DND-41 (cell line): Measurements from ENCODE around the gene MACROD2.

Experiments
- ATAC-seq: fragments of 200-7000 bp; cut with Tn5 transposase; 3 replicates; pipeline ENCODE4 v1.9.1; 2021; ENCODE audit warnings: low read depth; ENCODE audit not compliant: insufficient read depth
- DNase-seq: peaks from one replicate; pipeline ENCODE4 v3.0.0-alpha.2; 2020
- H2AFZ ChIP-seq: 2 replicates; pipeline ENCODE4 v1.6.0; 2012; ENCODE audit warnings: low read depth, low read length
- H3K27ac ChIP-seq: 2 replicates; pipeline ENCODE4 v1.5.1; 2012; ENCODE audit warnings: low read length, inconsistent platforms
- H3K27me3 ChIP-seq: fragments of 200-600 bp; sonication (generic); 2 replicates; pipeline ENCODE4 v1.6.0; 2012; ENCODE audit warnings: low read length, mild to moderate bottlenecking, inconsistent platforms; ENCODE audit not compliant: insufficient read depth, poor library complexity
- H3K36me3 ChIP-seq: 2 replicates; pipeline ENCODE4 v1.5.1; 2012; ENCODE audit warnings: low read length, inconsistent platforms; ENCODE audit not compliant: insufficient read depth
- H3K4me1 ChIP-seq: 2 replicates; pipeline ENCODE4 v1.5.1; 2012; ENCODE audit warnings: mild to moderate bottlenecking, low read length; ENCODE audit not compliant: insufficient read depth
- H3K4me2 ChIP-seq: 2 replicates; pipeline ENCODE4 v1.6.0; 2012; ENCODE audit warnings: mild to moderate bottlenecking, moderate library complexity, low read length, inconsistent platforms; ENCODE audit not compliant: insufficient read depth
- H3K4me3 ChIP-seq, 2 experiments: fragments of 200-600 bp in 1 of 2; shearing (Covaris generic) in 1 of 2; 2 replicates each; pipeline ENCODE4 v1.5.1; 2012 to 2016; ENCODE audit warnings: inconsistent platforms in 2 of 2, low read length in 2 of 2, mild to moderate bottlenecking in 2 of 2, low read depth in 1 of 2, moderate library complexity in 1 of 2
- H3K79me2 ChIP-seq: 2 replicates; pipeline ENCODE4 v1.6.0; 2012; ENCODE audit warnings: low read length, inconsistent platforms; ENCODE audit not compliant: insufficient read depth
- H3K9ac ChIP-seq: 2 replicates; pipeline ENCODE4 v1.6.0; 2012; ENCODE audit warnings: low read depth, mild to moderate bottlenecking, inconsistent platforms, low read length, moderate library complexity
- H3K9me3 ChIP-seq: 2 replicates; pipeline ENCODE4 v1.5.1; 2012; ENCODE audit warnings: low read length, moderate library complexity, mild to moderate bottlenecking, inconsistent platforms; ENCODE audit not compliant: insufficient read depth, severe bottlenecking
- H4K20me1 ChIP-seq: 2 replicates; pipeline ENCODE4 v1.6.0; 2012; ENCODE audit warnings: low read length; ENCODE audit not compliant: insufficient read depth
- CTCF ChIP-seq: IDR thresholded peaks from 2 replicates; pipeline ENCODE4 v1.5.1; 2012; ENCODE audit warnings: borderline replicate concordance, low read length, moderate library complexity, mild to moderate bottlenecking; ENCODE audit not compliant: poor library complexity, severe bottlenecking; ENCODE audit errors: extremely low read depth
- EZH2 ChIP-seq: IDR thresholded peaks from 3 replicates; pipeline ENCODE4 v1.6.1; 2012; ENCODE audit warnings: borderline replicate concordance, low read depth, mild to moderate bottlenecking, moderate library complexity, low read length, inconsistent platforms; ENCODE audit not compliant: severe bottlenecking

The MACROD2 gene

GRCh38 chr20:15475483-15475882, 1480.2 kb downstream of the MACROD2 start:
- no peaks in the 10 kb centered on the region for H3K79me2 ChIP-seq
- no peaks in the 10 kb centered on the region for H3K9me3 ChIP-seq
- ATAC-seq, result no peak
- H3K36me3 ChIP-seq, result no peaks in the 10 kb centered on the region
- TF ChIP-seq EZH2, result no peak
- H4K20me1 ChIP-seq, result no peaks in the 10 kb centered on the region
- peaks cover 6% of the 10 kb centered on the region for H3K27me3 ChIP-seq
- DNase-seq, result no peak
- H2AFZ ChIP-seq, result no peak overlapping the region
- no peaks in the 10 kb centered on the region for H3K4me1 ChIP-seq
- no peak overlapping the region for H3K27ac ChIP-seq
- no peak overlapping the region for H3K4me2 ChIP-seq
- H3K4me3 ChIP-seq, result no peak overlapping the region
- no peak overlapping the region for H3K9ac ChIP-seq

- no peak for TF ChIP-seq EZH2
- no peak for TF ChIP-seq CTCF
- no peaks in the 10 kb centered on the region for H4K20me1 ChIP-seq
- no peak overlapping the region for H3K4me3 ChIP-seq
- H3K36me3 ChIP-seq, result no peaks in the 10 kb centered on the region
- no peak overlapping the region for H3K27ac ChIP-seq
- no peaks in the 10 kb centered on the region for H3K9me3 ChIP-seq
- no peak overlapping the region for H3K9ac ChIP-seq
- H2AFZ ChIP-seq, result no peak overlapping the region
- ATAC-seq, result no peak
- DNase-seq, result no peak
- no peaks in the 10 kb centered on the region for H3K4me1 ChIP-seq
- no peaks in the 10 kb centered on the region for H3K79me2 ChIP-seq
- H3K4me2 ChIP-seq, result no peak overlapping the region
- peaks cover 5% of the 10 kb centered on the region for H3K27me3 ChIP-seq
Observed at GRCh38 chr20:15476186-15476585, 1480.9 kb downstream of the MACROD2 start.

GRCh38 chr20:15476781-15477180, 1481.5 kb downstream of the MACROD2 start:
- Histone ChIP-seq H2AFZ (no peak overlapping the region), H3K4me2 (no peak overlapping the region), H4K20me1 (no peaks in the 10 kb centered on the region), H3K27ac (no peak overlapping the region), H3K9me3 (no peaks in the 10 kb centered on the region), H3K4me1 (no peaks in the 10 kb centered on the region), H3K27me3 (peaks cover 5% of the 10 kb centered on the region), H3K4me3 (no peak overlapping the region), H3K79me2 (no peaks in the 10 kb centered on the region), H3K36me3 (no peaks in the 10 kb centered on the region), H3K9ac (no peak overlapping the region)
- no peak for DNase-seq
- no peak for TF ChIP-seq EZH2
- no peak for TF ChIP-seq CTCF
- no peak for ATAC-seq

GRCh38 chr20:15482525-15482924, 1487.2 kb downstream of the MACROD2 start:
- Histone ChIP-seq H3K4me1 (no peaks in the 10 kb centered on the region), H3K27ac (no peak overlapping the region), H3K36me3 (no peaks in the 10 kb centered on the region), H2AFZ (no peak overlapping the region), H3K9ac (no peak overlapping the region), H3K4me3 (no peak overlapping the region), H3K9me3 (no peaks in the 10 kb centered on the region), H3K27me3 (peaks cover 3% of the 10 kb centered on the region), H3K79me2 (no peaks in the 10 kb centered on the region), H3K4me2 (no peak overlapping the region), H4K20me1 (no peaks in the 10 kb centered on the region)
- ATAC-seq (no peak), DNase-seq (no peak)
- no peak for TF ChIP-seq CTCF
- no peak for TF ChIP-seq EZH2
